HG03558 (cell line): ENCODE measurements around the gene AGAP2.

Experiments
- ATAC-seq: cut with Tn5 transposase; IDR thresholded peaks from one replicate; pipeline ENCODE4 v1.9.1; 2021; ENCODE audit warnings: moderate number of reproducible peaks; ENCODE audit not compliant: unreplicated experiment; ENCODE audit errors: extremely low read depth

The AGAP2 gene

DNA sequence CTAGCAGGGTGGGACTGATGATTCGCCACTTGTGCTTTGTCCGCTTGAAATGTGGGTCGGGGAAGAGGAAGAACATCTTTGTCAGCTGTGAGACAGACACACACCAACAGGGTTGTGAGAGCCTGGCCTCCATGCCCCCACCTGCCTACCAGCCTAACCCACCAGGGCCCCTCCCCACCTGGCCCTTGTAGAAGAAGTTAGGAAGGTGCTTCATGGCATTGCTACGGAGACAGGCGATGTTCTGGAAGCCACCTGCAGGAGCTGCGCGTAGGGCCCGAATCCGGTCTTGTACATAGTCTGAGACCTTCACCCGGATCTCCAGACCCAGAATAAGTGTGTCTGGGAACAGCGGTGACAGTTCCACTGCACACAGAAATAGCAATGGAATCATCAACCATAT lies 31.1 kb upstream of the AGAP2 start:
- ATAC-seq: no peak

DNA sequence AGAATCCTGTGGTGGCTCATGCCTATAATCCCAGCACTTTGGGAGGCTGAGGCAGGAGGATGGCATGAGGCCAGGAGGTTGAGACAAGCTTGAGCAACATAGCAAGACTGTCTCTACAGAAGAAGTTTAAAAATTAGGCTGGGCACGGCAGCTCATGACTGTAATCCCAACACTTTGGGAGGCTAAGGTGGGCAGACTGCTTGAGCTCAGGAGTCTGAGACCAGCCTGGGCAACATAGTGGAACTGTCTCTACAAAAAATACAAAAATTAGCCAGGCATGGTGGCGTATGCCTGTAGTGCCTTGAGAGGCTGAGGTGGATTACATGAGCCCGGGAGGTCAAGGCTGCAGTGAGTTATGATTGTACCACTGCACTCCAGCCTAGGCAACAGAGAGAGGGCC lies 29.3 kb upstream of the AGAP2 start:
- ATAC-seq: no peak

GRCh38 chr12:57767305-57767698 lies 28.8 kb upstream of the AGAP2 start:
- ATAC-seq: no peak

DNA sequence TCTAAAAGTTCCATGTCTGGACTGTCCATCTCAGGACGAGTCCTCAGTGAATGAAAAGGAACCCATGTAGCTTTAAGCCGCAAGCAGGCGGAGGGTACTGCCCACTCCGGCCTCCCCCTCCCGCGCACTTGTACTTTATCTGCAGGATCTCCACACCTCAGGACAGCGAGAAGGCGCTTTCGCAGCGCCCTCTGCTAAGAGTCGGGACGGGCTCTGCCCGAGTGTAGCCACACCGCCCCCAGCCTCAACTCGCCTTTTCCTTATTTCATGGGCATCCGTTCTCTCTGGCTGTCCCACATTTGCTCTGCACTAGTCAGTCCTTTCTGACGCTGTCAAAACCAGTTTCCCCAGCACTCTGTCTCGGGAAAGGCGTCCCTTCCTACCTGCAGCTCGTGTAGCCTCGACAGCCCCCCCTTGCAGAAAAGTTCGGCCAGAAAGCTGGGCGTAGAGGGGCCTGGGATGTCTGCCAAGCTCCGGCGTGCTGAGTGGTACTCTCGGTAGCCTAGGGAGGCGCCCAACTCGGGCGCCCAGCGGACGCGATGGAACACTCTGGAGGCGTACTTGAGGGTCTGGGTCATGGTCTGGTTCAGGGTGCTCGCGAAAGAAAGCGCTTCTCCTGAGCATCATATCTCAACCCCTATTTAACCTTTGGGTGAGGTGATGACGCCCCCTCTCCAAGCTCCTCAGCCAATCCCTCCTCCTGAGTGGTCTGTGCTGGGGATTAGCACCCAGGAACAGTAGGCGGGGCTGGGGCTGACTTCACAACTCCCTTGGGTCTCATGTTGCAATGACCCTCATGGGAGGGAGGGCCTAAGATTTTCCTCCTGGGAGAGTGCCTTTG lies 28.1 kb upstream of the AGAP2 start, which contains the start of gene CYP27B1:
Gene CYP27B1, minus strand, starts transcription at position 615 of the 841 bp plus-strand sequence. Its CDS starts 37 bp downstream, at position 578.
- ATAC-seq: no peak

DNA sequence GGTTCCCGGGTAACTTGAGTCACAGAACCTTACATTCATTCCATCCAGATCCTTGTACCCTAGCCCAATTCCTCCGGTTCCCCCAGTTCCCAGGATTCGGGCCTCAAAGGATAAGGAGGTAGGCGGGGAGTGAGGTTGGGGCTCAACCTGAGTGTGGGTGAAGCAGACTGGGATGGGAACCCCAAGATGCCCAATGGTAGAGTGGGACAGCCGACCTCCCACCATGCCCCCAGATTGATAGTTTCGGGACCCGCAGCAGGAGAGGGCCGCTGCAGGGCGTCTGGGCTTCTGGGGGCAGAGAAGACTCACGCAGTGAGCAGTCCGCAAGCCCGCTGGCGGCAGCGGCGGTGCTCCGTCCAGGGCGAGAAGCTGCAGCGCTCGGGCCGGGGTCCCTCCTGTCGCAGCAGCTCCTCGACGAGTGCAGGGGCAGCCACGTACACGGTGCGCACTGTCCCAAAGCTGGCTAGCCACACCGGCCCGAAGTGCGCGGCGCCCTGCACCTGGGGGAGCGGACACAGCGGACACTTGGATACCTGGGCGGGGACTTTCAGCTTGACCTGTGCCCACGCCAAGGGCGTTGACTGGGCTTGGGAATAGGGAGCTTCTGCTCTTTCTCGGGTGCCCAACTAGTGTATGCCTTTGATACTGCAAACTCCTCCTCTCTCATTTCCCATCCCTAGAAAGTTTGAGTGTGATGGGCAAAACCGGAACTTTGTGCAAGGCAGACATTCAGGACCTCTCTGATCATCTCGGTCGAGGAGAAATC lies 27.3 kb upstream of the AGAP2 start:
- ATAC-seq: no peak

GRCh38 chr12:57765003-57765697 lies 26.6 kb upstream of the AGAP2 start:
- no peak for ATAC-seq

DNA sequence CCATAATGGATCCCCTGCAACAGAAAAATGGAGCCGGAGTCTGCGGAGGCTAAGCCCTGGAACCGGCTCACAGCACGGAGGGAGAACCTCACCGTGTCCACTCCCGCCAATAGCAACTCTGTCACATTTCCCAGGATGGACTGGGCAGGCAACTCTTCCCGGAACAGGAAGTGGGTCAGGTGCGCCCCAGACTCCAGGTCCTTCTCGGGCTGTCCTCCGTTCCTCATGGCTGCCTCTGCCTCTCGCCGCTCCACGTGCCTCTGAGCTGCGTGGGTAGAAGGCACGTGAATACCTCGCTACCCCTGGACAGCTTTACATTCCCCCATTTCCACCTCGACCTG lies 26.1 kb upstream of the AGAP2 start:
- no peak for ATAC-seq

- ATAC-seq: no peak
Measured at GRCh38 chr12:57763881-57764661, 25.5 kb upstream of the AGAP2 start.

DNA sequence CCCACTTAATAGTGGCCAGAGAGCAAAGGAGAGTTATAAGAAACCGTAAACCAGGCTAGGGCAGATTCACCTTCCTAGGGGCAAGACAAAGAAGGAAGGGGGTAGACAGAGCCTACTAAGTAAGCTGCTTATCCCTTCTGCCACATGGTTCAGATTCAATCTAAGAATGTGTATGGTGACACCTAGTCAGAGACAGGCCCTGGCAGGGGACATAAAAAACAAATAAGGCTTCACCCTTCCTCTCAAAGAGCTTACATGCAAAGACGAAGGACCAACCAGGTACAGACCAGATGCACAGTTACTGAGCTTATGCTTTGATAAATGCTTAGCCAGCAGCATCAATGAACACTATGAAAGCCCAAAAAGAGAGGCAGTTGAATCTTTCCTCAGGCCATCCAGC lies 23.9 kb upstream of the AGAP2 start:
- no peak for ATAC-seq

- no peak for ATAC-seq
Measured at GRCh38 chr12:57761391-57761998, 23.0 kb upstream of the AGAP2 start.

GRCh38 chr12:57760347-57760982 lies 21.9 kb upstream of the AGAP2 start:
- no peak for ATAC-seq

DNA sequence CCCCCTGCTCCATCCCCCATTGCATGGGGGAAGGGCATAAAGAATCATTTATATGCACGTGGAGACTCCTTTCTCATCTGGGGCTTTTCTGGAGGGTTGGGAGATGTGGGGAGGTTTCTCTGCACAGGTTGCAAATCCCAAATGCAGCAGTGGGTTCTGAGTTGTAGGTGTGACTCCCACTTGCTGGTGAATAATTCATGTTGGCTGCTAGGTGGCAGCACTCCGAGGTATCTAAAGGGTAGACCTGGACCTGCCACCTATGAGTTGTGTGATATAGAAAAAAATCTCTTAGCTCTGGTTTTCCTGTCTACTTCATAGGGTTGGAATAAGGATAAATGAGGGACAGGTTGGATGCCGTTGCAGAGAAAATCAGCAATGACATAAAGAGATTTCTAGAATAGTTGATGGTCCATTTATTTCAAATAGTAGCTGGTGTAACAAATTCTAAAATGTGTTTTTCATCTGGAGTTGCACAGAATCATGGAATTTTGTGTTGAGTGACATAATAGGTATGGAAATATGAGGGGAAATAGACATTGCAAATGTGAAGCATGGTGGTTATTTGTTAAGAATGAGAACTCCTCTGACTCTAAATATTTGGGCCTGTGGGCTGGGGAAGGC lies 20.9 kb upstream of the AGAP2 start:
- ATAC-seq: no peak

- ATAC-seq: no peak
Measured at GRCh38 chr12:57758552-57759359, 20.2 kb upstream of the AGAP2 start.

- no peak for ATAC-seq
Measured at GRCh38 chr12:57757771-57758170, 19.2 kb upstream of the AGAP2 start.

DNA sequence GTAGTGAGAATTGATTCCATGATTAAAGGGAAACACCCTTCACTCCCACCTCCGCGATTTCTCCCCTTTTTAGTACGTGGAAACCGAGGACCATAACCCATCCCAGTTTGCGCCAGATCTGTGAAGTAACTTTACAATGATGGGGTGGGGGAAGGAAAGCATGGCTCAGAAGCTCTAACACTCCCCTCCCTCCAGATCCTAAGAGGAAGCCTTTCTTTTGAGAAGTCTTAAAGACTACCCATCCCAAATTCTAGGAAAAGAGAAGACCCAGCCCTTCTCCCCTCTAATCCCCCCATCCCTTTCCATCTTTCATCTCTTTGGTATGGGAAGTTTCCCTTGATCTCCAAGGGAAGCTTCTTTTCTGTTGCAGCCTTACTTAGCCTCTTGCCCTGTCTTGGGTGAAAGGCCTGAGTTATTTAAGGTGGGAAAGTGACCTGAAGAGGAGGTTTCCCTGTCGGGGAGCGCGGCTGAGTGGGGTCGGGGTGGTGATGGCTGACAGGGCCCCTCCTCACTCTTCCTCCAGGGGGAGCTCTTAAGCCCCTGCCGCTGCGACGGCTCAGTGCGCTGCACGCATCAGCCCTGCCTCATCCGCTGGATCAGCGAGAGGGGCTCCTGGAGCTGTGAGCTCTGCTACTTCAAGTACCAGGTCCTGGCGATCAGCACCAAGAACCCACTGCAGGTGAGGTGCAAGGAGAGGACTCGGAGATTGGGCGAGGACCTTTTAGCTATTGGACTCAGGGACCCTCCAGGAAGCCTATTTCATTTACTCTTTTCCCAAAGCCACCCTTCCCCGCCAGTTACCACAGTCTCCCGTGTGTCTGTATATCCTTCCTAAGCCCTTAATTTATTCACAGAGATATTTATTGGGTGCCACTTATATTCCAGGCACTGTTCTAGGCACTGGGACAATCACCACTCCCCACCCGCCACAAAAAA lies 18.1 kb upstream of the AGAP2 start:
- ATAC-seq: no peak

GRCh38 chr12:57755454-57756372 lies 17.2 kb upstream of the AGAP2 start:
- ATAC-seq: no peak
